Ishikawa (cell line): Measurements from ENCODE around the gene NIM1K.

Experiments
- RAD21 ChIP-seq: IDR thresholded peaks from 2 replicates; pipeline ENCODE4 v1.6.1; 2012; ENCODE audit warnings: low read depth
- TF ChIP-seq, protein P1 (sequence below): IDR thresholded peaks from 2 replicates; pipeline ENCODE4 v1.6.1; 2012

GRCh38 chr5:43258116-43258515 is 66.1 kb downstream of the NIM1K start:
- TF ChIP-seq, protein P1, sequence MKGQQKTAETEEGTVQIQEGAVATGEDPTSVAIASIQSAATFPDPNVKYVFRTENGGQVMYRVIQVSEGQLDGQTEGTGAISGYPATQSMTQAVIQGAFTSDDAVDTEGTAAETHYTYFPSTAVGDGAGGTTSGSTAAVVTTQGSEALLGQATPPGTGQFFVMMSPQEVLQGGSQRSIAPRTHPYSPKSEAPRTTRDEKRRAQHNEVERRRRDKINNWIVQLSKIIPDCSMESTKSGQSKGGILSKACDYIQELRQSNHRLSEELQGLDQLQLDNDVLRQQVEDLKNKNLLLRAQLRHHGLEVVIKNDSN = no peak
- TF ChIP-seq RAD21 = no peak
